GM20000 (cell line): ENCODE measurements around the gene MN1.

ENCODE experiments used
- DNase-seq: peaks from one replicate; pipeline ENCODE4 v3.0.0; 2012; ENCODE audit warnings: low spot score
- TF ChIP-seq, protein P1 (sequence below): IDR thresholded peaks from 2 replicates; pipeline ENCODE4 v1.5.1; 2012; ENCODE audit warnings: mild to moderate bottlenecking, control low read depth; ENCODE audit errors: extremely low read depth, missing control alignments

Gene MN1

DNA sequence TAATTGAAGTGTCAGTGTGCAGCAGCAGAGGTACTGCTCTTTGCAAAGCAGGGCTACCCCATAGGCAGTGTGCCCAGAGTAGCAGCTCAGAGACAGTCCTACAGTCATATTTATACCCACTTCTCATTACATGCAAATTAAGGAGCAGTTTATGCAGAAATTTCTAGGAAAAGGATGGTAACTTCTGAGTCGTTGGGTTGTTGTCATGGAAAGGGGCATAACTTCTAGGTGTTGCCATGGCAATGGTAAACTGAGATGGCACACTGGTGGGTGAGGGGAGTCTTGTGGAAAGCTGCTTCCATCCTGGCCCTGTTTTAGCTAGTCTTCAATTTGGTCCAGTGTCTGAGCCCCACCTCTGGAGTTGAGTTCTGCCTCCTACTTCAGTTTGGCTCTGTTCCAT is 77.4 kb downstream of the MN1 start:
- TF ChIP-seq, protein P1, sequence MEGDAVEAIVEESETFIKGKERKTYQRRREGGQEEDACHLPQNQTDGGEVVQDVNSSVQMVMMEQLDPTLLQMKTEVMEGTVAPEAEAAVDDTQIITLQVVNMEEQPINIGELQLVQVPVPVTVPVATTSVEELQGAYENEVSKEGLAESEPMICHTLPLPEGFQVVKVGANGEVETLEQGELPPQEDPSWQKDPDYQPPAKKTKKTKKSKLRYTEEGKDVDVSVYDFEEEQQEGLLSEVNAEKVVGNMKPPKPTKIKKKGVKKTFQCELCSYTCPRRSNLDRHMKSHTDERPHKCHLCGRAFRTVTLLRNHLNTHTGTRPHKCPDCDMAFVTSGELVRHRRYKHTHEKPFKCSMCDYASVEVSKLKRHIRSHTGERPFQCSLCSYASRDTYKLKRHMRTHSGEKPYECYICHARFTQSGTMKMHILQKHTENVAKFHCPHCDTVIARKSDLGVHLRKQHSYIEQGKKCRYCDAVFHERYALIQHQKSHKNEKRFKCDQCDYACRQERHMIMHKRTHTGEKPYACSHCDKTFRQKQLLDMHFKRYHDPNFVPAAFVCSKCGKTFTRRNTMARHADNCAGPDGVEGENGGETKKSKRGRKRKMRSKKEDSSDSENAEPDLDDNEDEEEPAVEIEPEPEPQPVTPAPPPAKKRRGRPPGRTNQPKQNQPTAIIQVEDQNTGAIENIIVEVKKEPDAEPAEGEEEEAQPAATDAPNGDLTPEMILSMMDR = no peak
- no peak for DNase-seq

DNA sequence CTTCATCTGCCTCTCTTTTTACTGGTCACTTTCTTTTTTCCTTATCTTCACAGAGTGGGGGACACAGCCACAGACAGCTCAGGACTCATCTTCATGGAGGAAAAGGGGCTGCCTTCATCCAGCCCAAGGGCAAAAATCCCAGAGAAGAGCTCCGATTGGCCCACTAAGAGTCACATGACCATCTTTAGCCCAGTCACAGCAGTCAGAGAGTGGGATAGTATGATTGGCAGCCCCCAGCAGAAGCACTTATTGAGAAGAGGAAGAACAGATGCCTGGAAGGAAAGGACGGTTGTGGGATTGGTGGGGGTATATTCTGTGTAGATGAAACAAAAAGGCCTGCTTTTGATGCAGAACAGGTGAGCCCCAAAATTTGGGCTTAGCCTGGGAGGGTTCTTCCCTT is 77.8 kb downstream of the MN1 start:
- no peak for DNase-seq
- TF ChIP-seq, protein P1 = no peak

DNA sequence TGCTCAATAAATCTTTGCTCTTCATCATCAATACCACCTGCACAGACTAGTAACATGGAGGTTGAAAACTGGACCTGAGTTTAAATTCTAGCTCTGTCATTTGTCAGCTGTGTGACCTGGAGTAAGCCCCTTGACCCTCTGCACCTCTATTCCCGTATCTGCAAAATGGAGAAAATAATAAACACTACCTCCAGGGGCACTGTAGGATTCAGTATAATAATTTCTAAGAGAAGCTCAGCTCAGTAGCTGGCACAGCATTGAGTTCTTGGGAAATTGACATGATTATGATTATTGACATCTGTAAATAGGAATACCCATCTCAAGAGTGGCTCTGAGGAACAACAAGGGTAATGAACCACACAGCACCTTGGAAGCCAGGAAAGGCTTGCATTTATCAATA is 78.4 kb downstream of the MN1 start:
- TF ChIP-seq, protein P1 = no peak
- no peak for DNase-seq

DNA sequence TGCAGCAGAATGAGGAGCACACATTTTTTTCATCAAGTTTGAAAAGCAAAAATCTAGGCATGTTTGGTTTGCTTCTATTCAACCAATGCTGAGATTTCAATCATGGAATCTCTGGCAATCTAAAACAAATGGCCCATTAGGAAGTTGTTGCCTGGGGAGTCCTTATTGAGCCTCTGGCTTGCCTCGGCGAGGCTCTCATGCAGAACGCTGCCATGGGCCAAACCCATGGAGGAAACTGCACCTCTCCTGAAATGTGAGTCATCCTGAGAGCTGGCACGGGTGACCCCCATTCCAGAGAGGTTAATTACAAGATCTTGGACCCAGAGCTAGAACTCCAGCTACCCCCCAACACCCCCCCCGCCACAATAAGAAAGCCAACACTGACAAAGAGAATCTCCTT is 80.7 kb downstream of the MN1 start:
- no peak for DNase-seq
- TF ChIP-seq, protein P1 = no peak

DNA sequence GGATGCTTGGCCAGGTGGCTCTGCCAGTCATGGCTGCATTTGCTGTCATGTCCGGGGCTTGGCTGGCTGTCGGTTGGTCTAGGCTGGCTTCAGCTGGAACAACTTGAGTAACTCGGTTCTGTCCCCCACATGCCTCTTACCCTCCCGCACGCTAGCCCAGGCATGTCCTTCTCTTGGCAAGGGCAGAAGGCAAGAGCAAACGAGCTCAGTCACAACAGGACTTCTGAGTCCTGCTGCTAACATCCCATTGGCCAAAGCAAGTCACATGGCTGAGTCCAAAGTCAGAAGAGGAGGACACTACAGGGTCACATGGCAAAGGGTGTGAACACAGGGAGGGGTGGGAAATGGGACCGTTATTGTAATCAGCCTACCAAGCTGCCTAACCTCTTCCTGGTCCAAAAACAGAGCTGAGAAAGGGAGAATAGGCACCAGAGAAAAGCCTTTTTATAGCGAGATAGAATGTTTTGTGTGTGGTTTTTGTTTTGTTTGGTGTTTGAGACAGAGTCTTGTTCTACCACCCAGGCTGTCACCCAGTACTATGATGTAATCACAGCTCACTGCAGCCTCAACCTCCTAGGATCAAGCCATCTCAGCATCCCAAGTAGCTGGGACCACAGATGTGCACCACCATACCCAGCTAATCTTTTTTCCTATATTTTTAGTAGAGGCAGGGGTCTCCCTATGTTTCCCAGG is 81.9 kb downstream of the MN1 start:
- TF ChIP-seq, protein P1 = no peak
- DNase-seq = no peak

DNA sequence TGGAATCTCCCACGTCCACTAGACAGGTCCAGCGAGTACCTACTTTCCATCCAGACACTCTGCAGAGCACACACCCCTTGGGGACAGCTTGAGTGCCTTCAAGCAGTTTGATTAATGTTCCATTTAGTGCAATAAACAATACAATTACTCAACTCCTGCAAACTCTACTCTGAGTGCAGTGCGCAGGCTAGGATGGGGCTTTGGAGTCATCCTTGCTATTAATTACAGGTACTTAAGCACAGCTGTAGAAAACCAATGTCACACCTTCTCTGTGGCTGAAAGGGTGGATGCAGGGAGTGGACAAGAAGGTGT is 82.6 kb downstream of the MN1 start:
- TF ChIP-seq, protein P1 = no peak
- no peak for DNase-seq

DNA sequence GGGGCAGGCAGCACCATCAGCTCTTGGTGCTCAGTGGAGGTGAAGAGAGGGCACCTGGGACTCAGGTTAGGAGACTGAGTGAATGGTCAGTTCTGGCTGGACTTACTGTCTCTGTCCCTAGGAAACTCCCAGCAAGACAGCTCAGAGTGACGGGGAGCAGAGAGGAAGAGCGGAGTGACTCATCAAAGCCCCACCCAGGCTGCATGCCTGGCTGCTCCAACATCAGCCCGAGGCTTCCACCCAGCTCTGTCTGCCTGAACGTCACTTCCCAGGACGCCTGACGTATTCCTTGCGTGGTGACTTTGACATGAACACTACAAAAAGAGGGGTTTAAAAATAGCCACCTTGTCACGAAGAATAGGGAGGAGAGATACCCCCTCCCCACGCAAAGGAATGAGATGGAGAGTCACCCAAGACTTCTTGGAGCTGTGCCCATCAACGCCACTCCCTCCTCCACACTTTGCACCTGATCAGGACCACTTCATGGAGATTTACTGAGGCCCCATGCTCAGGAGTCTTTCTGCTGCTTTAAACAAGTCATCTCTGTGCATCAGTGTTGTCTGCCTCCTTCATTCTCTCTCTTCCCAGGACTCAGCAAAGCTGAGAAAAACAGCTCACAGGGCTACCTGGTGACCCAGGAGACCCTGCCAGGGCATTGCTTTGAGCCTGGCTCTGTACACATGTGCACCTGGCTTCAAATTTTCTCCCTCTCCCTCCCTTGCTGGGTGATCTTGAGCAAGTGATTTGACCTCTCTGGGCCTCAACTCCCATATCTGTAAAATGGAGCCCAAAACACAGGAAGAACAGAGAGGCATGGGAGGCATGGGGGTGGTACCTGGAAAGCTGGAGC is 83.1 kb downstream of the MN1 start:
- no peak for DNase-seq
- TF ChIP-seq, protein P1 = no peak
